Measurements from ENCODE around the gene SORCS2.

- no peak for TF ChIP-seq POLR2A (IDR thresholded peaks at IDR 0.05; ENCODE audit: low read length)
- TF ChIP-seq GATA1 (IDR thresholded peaks at IDR 0.05; ENCODE audit: low read depth, low read length), result no peak
These were observed 40.6 kb upstream of the SORCS2 start for GRCh38 chr4:7151668-7152227.
